NCI-H2081 treated with DMSO at 0.1 percent for 48 hours (cell line): ENCODE data around the gene PDCD10.

Experiments used
- DNase-seq: peaks from one replicate; lab custom pipeline; 2025; lab: John Stamatoyannopoulos, UW

The PDCD10 gene

DNA sequence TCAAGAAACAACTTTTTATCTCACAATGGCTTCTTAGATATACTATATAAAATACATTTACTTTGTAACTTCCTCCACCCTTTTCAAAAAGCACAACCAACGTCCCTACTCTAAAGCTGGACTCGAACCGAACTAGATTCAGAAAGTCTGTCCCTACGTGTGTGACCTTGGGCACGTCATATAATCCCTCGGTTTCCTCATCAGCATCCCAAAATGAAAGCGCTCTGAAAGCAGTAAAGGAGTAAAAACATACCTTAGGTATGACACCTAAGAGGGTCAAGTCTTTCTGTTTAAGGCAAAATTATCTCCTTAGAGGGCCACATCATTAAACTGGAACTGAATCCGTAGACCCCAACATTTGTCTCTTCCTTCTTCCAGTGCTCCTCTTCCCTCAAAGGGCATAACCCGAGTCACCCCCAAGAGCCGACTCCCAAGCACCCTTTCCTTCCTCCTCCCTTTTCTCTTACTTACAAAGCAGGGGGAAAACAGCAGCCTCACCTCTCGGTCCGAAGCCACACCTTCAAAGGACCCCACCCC is 663 bp downstream of the PDCD10 start:
- no peak for DNase-seq

DNA sequence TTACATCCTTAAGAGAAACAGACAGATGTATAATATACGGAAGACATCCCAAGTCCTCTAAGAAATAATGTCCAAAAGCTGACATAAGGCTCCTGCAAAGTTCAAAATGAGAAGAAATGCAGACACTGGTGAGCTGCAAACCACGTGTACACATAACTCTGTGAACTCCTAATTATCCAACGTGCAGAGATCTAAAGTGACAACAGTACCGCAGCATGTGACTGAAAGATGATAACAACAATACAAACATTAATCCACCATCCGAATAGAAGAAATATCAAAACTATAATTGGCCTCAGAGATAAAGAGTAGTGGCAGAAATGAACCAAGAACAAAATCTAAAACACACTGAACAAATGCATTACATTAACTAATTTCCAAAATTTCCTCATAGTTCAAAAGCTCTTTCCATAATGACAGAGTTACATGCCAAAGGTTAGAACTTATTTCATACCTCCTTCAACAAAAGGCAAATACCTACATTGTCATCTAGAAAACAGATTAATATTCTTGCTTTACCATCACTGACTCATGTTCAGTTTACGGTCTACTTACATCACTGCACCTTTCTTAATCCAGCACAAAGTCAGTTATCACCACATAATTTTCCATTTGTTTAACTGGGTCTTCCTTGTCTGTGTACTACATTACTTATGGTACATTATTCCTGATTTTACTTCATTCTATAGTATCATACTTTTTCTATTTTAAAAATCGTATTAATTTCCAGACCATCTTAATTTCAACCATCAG is 2.2 kb downstream of the PDCD10 start:
- no peak for DNase-seq

DNA sequence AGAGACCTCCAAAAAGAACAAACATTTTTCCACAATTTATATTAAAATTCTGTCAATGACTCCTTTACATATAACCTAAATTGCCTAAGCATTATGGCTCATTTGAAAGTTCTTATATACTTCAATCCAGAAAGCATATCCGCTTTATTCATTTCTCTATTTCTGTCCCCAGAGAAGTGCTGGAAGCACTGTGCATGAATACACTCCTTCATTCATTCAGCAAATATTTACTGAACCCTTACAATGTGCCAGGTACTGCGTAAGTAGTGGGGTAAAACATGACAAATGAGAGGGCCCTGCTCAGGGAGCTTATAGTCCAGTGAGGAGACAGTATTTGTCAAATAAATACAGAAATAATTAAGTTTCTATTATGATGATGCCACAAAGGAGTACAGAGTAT is 3.3 kb downstream of the PDCD10 start:
- DNase-seq: peak; percentile 66

DNA sequence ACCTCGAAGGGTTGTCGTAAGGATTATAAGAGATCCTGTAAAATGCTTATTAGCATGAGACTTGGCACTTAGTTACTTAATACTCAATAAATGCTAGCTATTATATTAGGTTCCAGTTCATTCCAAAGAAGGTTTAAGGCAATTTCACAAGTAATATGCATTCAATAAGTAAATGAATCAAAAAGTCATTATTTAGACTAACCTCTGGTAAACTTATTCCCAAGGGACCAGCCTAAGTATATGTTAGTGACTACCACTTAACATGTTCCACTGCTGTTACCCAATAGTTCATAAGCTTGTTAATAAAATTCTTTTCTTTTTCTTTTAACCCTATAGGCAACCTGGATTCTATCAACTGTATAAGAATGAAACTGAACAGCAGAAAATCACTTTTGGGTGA is 5.1 kb downstream of the PDCD10 start:
- DNase-seq: no peak

DNA sequence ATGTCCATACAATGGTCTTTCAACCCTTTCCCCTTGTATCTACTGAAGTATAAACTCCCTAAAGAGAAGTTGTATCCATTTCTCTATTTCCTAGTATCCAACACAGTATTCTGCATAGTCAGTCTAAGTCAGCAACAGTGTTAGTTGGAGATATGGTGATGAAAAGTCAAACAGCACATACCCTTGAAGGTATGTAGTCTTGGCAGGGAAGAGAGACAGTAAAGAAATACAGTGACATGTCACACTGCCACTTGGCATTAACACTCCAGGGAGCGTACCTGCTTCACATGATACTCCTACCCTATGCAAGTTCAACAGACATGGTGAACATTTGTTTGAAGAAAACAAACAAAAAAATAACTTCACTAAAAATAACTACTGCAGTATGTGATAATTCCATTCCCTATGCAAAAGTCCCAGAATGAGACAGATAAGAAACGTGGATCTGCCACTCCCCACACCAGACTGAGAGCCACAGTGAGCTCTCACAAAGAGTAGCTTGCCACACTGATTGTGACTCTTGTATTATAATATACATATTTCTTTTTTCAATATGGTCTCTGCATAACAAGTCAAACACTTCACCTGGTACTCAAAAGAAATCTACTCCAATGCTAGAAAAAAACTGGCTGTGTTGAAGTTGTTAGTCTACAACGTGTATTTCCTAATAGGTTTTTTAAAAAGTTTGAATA is 5.9 kb downstream of the PDCD10 start:
- no peak for DNase-seq

DNA sequence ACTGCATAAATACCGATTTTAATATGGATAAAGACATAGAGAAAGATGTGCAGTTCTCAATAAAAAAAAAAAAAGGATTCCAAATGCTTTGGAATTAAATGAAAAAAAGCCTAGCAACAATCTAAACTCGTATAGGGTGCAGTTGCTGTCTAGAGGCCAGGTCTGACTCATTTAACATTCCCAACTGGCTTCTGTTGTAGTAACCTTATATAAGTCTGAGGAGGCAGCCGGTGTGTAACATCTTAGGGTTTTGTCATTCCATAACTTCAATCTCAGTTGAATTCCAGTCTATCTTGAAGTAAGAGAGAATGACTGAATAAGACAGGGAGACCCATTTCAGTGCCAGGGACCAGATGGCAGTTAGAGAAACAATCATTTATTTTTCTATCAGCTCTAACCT is 6.5 kb downstream of the PDCD10 start:
- DNase-seq: no peak

DNA sequence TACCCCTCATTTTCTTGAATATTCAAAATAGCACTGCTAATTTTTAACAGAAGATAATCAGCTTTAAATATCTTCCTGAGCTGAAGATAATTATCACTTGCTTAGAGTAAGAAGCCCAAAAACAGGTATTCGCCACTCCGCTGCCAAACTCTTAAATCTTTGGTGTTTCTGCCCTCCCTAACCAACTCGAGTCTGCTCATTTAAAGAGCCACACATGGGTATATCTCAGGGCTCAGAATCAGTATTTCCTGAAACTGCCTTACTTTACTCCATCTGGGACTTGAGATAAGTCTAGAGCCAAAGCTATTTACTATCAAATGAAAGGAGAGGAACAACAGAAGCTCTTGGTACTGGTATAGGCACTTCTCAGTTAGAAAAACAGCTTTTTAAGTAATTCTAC is 10.8 kb downstream of the PDCD10 start:
- no peak for DNase-seq

DNA sequence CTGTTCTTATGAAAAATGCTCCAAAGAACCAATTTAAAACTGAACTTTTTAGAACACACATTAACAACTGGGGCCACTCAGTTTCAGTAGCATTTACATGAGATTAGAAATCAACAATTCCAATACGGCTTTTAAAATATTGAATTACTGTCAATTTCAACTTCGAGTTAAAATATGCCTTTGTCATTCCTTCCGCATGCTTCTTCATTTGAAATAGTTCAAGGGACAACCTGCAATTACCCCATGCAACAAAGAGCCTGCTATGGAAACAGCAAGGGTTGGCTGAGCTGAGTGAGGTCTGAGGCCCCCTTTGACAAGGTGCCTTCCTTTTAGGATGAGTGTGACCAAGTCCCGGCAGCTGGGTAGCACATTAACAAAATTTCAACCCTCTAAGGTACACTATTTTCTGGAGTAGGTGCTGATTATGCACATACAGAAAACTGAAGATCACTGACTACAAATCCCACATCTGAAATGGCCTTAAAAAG is 11.6 kb downstream of the PDCD10 start:
- DNase-seq: no peak

DNA sequence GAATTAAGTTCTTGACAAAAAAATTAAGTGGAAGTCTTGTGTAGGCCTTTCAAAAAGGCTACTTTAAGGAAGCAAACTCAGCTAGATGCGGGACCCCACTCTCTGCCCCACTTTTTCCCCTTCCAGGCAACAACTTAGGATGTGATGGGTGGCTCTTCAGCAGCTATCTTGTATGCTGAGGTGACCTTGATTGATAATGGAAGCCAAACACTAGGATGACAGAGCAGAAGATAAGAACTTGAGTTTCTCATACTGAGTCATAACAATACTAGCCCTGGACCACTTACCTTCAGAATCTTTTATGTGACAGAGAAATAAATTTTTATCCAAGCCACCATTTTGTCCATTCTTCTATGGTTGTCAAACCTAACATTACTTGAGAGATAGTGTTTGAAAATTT is 16.1 kb downstream of the PDCD10 start:
- DNase-seq: no peak

DNA sequence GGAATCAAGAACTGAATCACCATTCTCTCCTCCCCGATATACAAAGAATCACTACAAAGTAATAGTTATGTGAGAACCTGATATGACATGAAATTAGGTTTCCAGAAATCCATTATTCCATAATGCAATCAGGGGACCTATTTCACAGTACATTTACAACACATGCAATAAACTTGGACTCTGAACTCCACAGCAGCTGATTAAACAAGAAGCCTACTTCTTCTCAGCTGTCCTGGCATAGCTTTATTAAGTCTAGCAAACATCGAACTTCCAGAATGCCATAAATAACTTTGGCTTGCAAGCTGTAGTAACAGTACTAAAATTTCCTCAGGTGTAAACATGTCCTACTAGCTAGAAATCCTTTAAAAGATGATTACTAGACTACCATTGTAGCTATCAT is 17.8 kb downstream of the PDCD10 start:
- peak; percentile 87 for DNase-seq

DNA sequence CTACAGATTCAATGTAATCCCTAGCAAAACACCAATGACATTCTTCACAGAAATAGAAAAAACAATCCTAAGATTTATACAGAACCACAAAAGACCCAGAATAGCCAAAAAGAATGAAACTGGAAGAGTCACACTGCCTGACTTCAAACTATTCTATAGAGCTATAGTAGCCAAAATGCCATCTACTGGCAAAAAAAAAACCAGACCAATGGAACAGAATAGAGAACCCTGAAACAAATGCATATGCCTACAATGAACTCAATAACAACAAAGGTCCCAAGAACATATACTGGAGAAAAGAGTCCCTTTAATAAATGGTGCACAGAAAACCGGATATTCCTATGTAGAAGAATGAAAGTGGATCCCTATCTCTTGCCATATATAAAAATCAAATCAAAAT is 19.8 kb downstream of the PDCD10 start:
- DNase-seq: no peak

DNA sequence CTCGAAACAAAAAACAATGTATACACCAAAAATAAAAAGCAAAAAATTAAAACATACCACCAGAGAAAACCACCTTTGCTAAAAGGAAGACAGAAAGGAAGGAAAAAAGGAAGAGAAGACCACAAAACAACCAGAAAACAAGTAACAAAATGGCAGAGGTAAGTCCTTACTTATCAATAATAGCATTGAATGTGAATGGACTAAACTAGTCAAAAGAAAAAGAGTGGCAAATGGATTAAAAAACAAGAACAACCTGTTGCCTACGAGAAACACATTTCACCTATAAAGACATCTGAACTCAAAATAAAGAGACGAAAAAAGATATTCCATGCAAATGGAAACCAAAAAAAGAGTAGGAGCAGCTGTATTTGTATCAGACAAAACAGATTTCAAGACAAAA is 22.2 kb downstream of the PDCD10 start:
- no peak for DNase-seq

DNA sequence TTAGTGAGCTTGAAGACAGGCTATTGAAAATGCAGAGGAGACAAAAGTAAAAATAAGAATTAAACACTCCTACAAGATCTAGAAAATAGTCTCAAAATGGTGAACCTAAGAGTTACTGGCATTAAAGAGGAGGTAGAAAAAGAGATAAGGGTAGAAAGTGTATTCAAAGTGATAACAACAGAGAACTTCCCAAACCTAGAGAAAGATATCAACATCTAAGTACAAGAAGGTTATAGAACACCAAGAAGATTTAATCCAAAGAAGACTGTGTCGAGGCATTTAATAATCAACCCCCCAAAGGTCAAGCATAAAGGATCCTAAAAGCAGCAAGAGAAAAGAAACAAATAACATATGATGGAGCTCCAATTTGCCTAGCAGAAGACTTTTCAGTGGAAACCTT is 23.3 kb downstream of the PDCD10 start:
- DNase-seq: no peak

DNA sequence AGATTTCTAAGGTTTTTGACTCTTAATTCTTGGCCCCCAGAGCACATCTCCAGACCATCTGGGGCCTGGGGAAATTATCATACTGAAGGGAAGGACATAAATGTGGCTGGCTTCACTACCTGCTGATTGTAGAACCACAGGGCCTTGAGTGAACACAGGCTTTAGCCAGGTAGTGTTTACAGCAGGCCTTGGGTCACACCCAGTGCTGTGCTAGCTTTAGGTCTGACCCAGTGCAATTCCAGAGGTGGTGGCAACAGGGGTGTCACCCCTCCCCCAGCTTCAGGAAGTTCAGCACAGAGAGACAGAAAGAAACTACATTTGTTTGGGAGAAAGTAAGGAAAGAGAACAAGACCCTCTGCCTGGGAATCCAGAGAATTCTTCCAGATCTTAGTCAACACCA is 24.1 kb downstream of the PDCD10 start:
- DNase-seq: no peak

DNA sequence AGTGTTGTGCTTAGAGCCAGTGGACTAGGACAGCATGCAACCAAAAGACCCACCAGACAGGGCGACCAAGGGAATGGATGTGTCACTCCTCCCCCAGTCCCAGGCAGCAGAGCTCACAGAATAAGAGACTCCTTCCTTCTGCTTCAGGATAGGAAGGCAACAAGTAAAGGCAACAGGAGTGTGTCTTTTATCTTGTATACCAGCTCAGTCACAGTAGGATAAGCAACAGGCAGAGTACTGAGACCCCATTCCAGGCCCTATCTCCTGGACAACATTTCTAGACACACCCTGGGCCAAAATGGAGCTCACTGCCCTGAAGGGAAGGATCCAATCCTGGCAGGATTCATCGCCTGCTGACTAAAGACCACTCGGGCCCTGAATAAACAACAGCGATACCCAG is 25.0 kb downstream of the PDCD10 start:
- DNase-seq: no peak

DNA sequence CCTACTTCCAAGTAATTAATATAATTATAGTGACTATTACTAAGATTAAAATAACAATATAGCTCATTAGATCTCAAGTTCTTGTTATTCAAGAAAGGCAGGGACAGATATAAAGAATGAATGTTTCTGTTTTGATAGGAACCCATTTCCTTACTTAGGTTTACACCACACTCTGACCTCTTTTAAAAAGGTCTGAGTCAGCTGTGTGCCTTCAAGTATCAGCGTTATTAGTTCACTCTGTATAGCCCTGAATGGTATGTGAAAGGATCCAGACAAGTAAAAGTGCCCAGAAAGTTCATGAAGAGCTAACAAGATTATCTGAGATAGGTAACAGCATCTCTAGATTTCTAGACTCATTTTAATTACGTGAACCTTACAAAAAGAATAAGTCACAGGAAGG is 28.9 kb downstream of the PDCD10 start:
- DNase-seq: no peak

DNA sequence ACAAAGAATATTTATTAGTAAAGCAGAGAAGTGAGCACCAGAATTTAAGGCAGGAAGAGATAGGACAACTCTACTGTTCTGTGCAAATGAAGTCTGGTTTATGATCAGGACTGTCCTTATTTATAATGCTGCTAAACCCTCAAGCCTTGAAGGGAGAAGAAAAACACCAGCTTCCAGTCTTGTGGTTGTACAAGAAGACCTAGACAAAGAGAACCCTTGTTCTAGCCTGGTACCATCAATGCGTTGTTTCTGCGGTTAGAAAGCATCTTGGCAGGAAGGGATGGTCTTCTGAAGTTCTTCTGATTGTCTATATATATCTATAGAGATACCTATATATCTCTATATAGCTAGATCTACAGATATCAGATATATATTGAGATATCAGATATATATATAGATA is 33.8 kb downstream of the PDCD10 start:
- DNase-seq: no peak

DNA sequence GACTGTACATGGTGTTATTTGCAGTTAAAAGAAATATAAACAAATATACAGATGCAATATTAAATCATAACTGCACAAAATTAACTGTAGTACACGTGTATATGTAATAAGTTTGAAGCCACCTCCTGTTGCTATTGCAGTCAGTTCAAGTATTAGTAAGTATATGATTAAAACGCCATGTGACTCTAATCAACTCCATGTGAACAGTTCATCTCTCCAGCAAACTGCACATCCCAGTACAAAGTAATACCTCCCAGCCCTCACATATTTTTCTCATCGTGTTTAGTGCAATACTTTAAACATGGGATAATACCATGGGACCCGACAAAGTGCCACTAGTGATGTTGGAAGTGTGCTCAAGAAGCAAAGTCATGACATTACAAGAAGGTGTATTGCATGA is 34.6 kb downstream of the PDCD10 start:
- DNase-seq: no peak

DNA sequence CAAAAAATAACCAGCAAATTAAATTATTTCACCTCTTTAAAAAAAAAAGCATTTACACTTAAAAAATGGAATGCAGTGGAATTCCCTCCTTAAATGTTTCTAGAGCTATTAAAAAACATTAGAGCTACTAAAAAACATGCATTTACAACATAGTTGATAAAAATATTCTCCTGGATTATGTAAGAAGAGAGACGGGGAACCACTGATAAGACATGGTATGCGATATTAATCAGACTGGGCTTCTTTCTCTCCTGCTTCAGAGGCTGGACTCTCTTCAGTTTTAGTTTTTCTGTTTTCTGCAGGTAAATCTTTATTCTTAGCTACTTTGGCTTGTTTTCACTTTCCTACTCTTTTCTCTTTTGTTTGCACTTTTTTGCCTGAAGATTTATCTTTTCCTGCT is 40.6 kb downstream of the PDCD10 start:
- DNase-seq: no peak

DNA sequence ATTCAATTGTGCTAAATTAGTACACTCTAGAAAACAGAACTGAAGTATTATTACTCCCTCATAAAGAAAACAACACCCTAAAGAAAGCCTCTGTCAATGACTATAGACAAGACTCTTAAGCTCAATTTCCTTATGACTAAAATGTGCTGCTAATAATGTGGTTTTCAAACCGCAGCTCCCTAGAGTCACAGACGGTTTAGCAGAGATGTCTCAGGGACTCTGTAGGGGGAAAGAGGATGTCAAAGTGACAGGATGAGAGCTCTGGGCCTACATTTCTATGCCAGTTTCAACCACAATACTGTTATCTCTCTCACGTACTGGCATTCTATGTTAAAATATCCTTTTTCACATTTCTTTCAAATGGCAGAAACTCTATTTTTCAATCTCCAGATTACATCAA is 43.3 kb downstream of the PDCD10 start:
- DNase-seq: no peak

DNA sequence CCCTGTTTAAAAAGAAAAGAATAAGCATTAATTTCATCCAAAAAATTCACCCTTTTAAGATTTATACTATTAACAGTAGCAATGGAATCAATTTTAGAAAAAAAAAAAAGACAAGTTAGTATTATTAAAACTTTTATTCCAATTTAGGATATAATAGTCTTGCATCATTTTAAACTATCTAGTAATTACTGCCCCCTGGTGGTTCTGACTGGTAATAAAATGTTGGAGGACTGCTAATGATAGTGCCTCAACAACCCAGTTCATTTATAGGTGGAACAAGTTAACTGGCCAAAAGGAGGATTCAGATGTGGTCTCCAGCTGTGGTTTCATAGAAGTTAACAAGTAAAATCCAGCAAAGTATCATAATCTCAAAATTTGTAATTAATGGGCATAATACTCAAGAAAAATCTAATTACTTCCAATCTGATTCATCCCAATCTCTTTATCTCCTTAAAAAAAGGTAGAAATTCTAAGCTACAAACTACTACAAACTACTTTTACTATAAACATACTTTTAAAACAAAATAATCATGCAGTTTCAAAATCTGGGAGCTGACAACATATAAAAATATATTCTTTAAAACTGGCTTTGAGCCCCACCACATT is 50.2 kb downstream of the PDCD10 start:
- DNase-seq: peak; percentile 33

DNA sequence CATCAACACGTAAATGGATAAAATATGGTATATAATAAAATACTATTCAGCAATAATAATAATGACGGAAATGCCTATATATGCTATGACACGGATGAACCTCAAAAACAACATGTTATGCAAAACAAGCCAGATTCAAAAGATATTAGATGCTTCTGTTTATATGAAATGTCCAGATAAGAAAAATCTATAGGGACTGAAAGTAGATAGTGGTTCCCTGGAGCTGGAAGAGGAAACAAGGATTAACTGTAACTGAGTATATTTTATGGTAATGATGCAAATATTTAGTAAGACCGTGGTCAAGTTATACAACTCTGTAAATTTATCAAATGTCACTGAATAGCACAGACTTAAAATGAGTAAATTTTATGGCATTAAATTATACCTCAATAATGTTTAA is 55.2 kb downstream of the PDCD10 start:
- no peak for DNase-seq

DNA sequence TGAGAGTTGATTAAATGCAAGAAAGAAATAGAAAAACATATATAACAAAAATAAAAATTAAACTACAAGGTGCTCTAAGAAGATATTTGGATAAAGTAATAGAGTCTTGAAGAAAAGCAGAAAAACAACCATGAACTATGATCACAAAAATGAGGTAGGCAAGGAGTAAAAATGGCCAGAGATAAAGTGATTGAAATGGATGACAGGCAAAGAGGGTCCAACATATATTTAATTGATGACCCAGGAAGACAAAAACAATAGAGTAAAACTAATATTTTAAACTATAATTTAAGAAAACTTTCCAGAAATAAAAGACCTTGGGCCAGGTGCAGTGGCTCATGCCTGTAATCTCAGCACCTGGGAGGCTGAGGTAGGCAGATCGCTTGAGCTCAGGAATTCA is 58.8 kb downstream of the PDCD10 start:
- DNase-seq: no peak
